HG02981 (cell line): Measurements from ENCODE around the gene LRAT.

Experiments used
- ATAC-seq: cut with Tn5 transposase; IDR thresholded peaks from one replicate; pipeline ENCODE4 v1.9.1; 2021; ENCODE audit warnings: mild to moderate bottlenecking, moderate library complexity; ENCODE audit not compliant: unreplicated experiment

LRAT gene

DNA sequence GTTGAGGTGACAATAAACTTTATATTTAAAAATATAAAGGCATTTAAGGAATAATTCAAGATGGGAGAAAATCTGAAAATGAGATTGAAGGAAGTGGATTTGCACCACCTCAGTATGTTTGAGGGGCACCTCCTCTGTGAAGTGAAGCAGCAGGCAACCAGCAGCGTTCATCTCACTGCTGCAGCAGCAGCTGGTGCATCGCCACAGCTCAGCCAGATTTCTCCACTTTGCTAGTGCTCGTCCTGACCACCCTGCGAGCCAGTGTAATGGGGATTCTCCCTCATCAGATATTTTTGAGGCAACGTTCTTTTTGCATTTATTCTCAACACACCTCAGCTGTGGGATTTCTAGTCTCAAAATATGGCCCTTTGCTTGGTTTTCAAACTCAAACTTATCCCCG lies 13.9 kb downstream of the LRAT start:
- no peak for ATAC-seq

GRCh38 chr4:154760895-154761294 lies 17.1 kb downstream of the LRAT start:
- no peak for ATAC-seq

DNA sequence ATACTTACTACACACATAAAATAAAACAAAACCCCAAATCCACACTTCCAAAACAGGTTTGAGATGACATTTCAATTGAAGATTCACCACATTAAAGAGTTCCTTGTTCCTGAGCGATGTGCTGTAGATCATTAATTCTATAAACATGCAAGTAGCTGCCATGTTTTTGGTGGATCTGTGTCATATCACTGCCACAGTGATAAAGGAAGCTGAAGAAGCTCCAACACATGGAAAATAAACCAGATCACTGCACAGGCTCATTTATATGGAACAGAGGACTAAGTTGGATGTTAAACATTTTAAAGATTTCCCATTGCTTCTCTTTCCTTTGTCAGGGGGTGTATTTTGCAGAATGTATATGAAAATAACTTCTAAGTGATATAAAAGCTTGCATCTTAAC lies 34.5 kb downstream of the LRAT start:
- ATAC-seq = no peak

- ATAC-seq = no peak
Measured at GRCh38 chr4:154779362-154779947, 35.7 kb downstream of the LRAT start.

GRCh38 chr4:154781126-154781982 lies 37.6 kb downstream of the LRAT start, which contains the start of gene RBM46:
Gene RBM46, plus strand, starts transcription at chr4:154781272. Its CDS starts 15,481 bp downstream, at chr4:154796753.
- ATAC-seq = no peak

GRCh38 chr4:154781983-154782293 lies 38.1 kb downstream of the LRAT start:
- no peak for ATAC-seq
